G401.6 (cell line): ENCODE data around the gene CYP2C18.
"Not testable (repeated sequence)": the region's sequence is repeated elsewhere in the genome, so short reads cannot be mapped to it uniquely, and the experiment has no call there.

Experiments
- FAIRE-seq: peaks from 2 replicates; lab custom pipeline; 2012; peaks lifted over from hg19 to GRCh38; lab: Jason Lieb, UNC

Gene CYP2C18

GRCh38 chr10:94683214-94684054, at the start of gene CYP2C18:
Gene CYP2C18, plus strand, starts transcription at chr10:94683729. Its CDS starts 91 bp downstream, at chr10:94683820.
- no peak for FAIRE-seq

- not testable (repeated sequence) for FAIRE-seq
Observed at GRCh38 chr10:94638097-94638496, 45.4 kb upstream of the CYP2C18 start.

- no peak for FAIRE-seq
Observed at GRCh38 chr10:94639902-94640301, 43.6 kb upstream of the CYP2C18 start.

- no peak for FAIRE-seq
Observed at GRCh38 chr10:94640562-94640961, 43.0 kb upstream of the CYP2C18 start.

- no peak for FAIRE-seq
Observed at GRCh38 chr10:94641480-94641879, 42.0 kb upstream of the CYP2C18 start.

GRCh38 chr10:94644352-94644751, 39.2 kb upstream of the CYP2C18 start:
- FAIRE-seq: no peak

GRCh38 chr10:94645285-94645684, 38.2 kb upstream of the CYP2C18 start:
- FAIRE-seq: no peak

- FAIRE-seq: not testable (repeated sequence)
Observed at GRCh38 chr10:94655201-94655600, 28.3 kb upstream of the CYP2C18 start.

GRCh38 chr10:94663061-94663460, 20.5 kb upstream of the CYP2C18 start:
- FAIRE-seq: not testable (repeated sequence)

- no peak for FAIRE-seq
Observed at GRCh38 chr10:94666391-94667102, 17.0 kb upstream of the CYP2C18 start.

- no peak for FAIRE-seq
Observed at GRCh38 chr10:94673614-94674321, 9.8 kb upstream of the CYP2C18 start.

GRCh38 chr10:94676496-94676895, 7.0 kb upstream of the CYP2C18 start:
- no peak for FAIRE-seq

- no peak for FAIRE-seq
Observed at GRCh38 chr10:94677691-94678090, 5.8 kb upstream of the CYP2C18 start.

GRCh38 chr10:94678475-94678874, 5.1 kb upstream of the CYP2C18 start:
- FAIRE-seq: no peak

GRCh38 chr10:94680544-94680943, 3.0 kb upstream of the CYP2C18 start:
- no peak for FAIRE-seq

- FAIRE-seq: not testable (repeated sequence)
Observed at GRCh38 chr10:94682636-94683035, 893 bp upstream of the CYP2C18 start.

GRCh38 chr10:94687625-94688248, 4.2 kb downstream of the CYP2C18 start:
- no peak for FAIRE-seq

- FAIRE-seq: no peak
Observed at GRCh38 chr10:94706089-94706488, 22.6 kb downstream of the CYP2C18 start.

GRCh38 chr10:94710578-94710977, 27.0 kb downstream of the CYP2C18 start:
- no peak for FAIRE-seq

- FAIRE-seq: no peak
Observed at GRCh38 chr10:94725871-94726270, 42.3 kb downstream of the CYP2C18 start.

GRCh38 chr10:94735197-94735596, 51.7 kb downstream of the CYP2C18 start:
- FAIRE-seq: no peak

- FAIRE-seq: no peak
Observed at GRCh38 chr10:94738588-94738987, 55.1 kb downstream of the CYP2C18 start.
